ENCODE results near the gene TMEM100.

DNA sequence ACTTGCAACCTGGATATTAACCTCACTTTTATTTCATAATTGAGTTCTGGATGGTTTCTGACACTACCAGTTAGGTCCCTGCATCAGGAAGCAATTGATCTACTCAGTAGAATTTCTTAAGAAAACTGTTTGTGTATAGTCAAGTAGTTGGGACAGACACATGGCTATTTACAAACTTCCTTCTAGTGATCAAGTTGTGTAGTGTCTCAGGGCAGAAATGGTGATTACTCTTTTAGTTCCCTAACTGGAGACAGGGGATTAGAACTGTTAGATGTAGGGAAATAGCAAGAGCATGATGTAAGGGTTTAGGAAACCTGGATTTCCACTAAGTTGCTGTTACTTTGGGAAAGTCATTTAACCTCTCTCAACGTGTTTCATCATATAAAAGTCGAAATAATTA lies 30.4 kb downstream of the TMEM100 start:
- TF ChIP-seq, protein P1, sequence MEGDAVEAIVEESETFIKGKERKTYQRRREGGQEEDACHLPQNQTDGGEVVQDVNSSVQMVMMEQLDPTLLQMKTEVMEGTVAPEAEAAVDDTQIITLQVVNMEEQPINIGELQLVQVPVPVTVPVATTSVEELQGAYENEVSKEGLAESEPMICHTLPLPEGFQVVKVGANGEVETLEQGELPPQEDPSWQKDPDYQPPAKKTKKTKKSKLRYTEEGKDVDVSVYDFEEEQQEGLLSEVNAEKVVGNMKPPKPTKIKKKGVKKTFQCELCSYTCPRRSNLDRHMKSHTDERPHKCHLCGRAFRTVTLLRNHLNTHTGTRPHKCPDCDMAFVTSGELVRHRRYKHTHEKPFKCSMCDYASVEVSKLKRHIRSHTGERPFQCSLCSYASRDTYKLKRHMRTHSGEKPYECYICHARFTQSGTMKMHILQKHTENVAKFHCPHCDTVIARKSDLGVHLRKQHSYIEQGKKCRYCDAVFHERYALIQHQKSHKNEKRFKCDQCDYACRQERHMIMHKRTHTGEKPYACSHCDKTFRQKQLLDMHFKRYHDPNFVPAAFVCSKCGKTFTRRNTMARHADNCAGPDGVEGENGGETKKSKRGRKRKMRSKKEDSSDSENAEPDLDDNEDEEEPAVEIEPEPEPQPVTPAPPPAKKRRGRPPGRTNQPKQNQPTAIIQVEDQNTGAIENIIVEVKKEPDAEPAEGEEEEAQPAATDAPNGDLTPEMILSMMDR (IDR thresholded peaks at IDR 0.05; ENCODE audit: borderline replicate concordance, extremely low read depth, low read length, poor library complexity, severe bottlenecking) = no peak
- no peak for TF ChIP-seq EZH2 (IDR thresholded peaks at IDR 0.05; ENCODE audit: borderline replicate concordance, low read depth, low read length, severe bottlenecking)

Measured in DND-41 (cell line).